Uterus (tissue), 4 donors: ENCODE results near the gene NPHP4. TPM values are rescaled to one million over a fixed set of nuclear protein-coding genes. Genes with fewer than 3 reads are reported as not detected.

Experiments used
- DNase-seq, 2 donors: peaks; one replicate each; pipeline ENCODE4 v3.0.0-alpha.2; 2019 to 2020
- H3K27ac ChIP-seq, 2 donors: fragments of 200-600 bp; sonication (generic); 1 replicate in 1 of 2; 2 replicates in 1 of 2; pipeline ENCODE4 v1.5.1; 2016 to 2018
- H3K27me3 ChIP-seq, 2 donors: fragments of 200-600 bp; sonication (generic); one replicate each; pipeline ENCODE4 v1.5.1; 2018 to 2019; ENCODE audit warnings: control low read depth in 1 of 2
- H3K36me3 ChIP-seq, 2 donors: fragments of 200-600 bp; sonication (generic); one replicate each; pipeline ENCODE4 v1.5.1; 2019; ENCODE audit warnings: control low read depth in 1 of 2
- H3K4me1 ChIP-seq, 2 donors: fragments of 200-600 bp; sonication (generic); one replicate each; pipeline ENCODE4 v1.5.1; 2018 to 2019; ENCODE audit warnings: control low read depth in 1 of 2
- H3K4me3 ChIP-seq, 2 donors: fragments of 200-600 bp; sonication (generic); 1 replicate in 1 of 2; 2 replicates in 1 of 2; pipeline ENCODE4 v1.5.1; 2018 to 2019; ENCODE audit warnings: mild to moderate bottlenecking in 1 of 2
- H3K9me3 ChIP-seq, 2 donors: fragments of 200-600 bp; sonication (generic); one replicate each; pipeline ENCODE4 v1.5.1; 2019; ENCODE audit warnings: control low read depth in 1 of 2
- POLR2A ChIP-seq, 2 donors: fragments of 450-650 bp; IDR thresholded peaks; one replicate each; pipeline ENCODE4 v1.6.1; 2016; ENCODE audit warnings: antibody characterized with exemption in 2 of 2, mild to moderate bottlenecking in 1 of 2, moderate library complexity in 1 of 2
- intact Hi-C: fragments of 100-400 bp; cut with DNase I; formaldehyde crosslinking; loops from one replicate; pipeline ENCODE4 v1.15.1; 2023; ENCODE audit warnings: low total_unique reads
- total RNA-seq, 4 donors: library from RNA; depleted of rRNA in 3 of 4; stranded (reverse); fragments of >200 nt in 3 of 4; gene quantifications; one replicate each; pipeline versions ENCODE4 v1.1.0 to v1.2.4, GENCODE V29; 2014 to 2023
- TF ChIP-seq, protein P1 (sequence below), 4 experiments: fragments of 200-600 bp in 2 of 4; fragments of 450-650 bp in 2 of 4; sonication (generic) in 2 of 4; IDR thresholded peaks; one replicate each; pipeline ENCODE4 v1.5.1; 2016 to 2019; ENCODE audit warnings: antibody characterized with exemption in 4 of 4, mild to moderate bottlenecking in 2 of 4, moderate library complexity in 1 of 4
- donor health status: DM: yes; HTN: yes; CAD: no.

Gene NPHP4
- total RNA-seq, 4 donors from 2014 or later: 1.3 to 16.2 (median 7.0) TPM

GRCh38 chr1:5999711-6000443, 7.7 kb upstream of the NPHP4 start:
- H3K4me1 ChIP-seq: no peaks in the 10 kb centered on the region
- H3K9me3 ChIP-seq: no peaks in the 10 kb centered on the region
- no peak for TF ChIP-seq POLR2A (IDR thresholded peaks at IDR 0.05)
- TF ChIP-seq, protein P1, sequence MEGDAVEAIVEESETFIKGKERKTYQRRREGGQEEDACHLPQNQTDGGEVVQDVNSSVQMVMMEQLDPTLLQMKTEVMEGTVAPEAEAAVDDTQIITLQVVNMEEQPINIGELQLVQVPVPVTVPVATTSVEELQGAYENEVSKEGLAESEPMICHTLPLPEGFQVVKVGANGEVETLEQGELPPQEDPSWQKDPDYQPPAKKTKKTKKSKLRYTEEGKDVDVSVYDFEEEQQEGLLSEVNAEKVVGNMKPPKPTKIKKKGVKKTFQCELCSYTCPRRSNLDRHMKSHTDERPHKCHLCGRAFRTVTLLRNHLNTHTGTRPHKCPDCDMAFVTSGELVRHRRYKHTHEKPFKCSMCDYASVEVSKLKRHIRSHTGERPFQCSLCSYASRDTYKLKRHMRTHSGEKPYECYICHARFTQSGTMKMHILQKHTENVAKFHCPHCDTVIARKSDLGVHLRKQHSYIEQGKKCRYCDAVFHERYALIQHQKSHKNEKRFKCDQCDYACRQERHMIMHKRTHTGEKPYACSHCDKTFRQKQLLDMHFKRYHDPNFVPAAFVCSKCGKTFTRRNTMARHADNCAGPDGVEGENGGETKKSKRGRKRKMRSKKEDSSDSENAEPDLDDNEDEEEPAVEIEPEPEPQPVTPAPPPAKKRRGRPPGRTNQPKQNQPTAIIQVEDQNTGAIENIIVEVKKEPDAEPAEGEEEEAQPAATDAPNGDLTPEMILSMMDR (IDR thresholded peaks at IDR 0.05): no peak
- no peak for DNase-seq
- H3K27me3 ChIP-seq: no peaks in the 10 kb centered on the region
- H3K4me3 ChIP-seq: no peak overlapping the region
- no peak overlapping the region for H3K27ac ChIP-seq
- intact Hi-C loops: no loop called here
- no peaks in the 10 kb centered on the region for H3K36me3 ChIP-seq

DNA sequence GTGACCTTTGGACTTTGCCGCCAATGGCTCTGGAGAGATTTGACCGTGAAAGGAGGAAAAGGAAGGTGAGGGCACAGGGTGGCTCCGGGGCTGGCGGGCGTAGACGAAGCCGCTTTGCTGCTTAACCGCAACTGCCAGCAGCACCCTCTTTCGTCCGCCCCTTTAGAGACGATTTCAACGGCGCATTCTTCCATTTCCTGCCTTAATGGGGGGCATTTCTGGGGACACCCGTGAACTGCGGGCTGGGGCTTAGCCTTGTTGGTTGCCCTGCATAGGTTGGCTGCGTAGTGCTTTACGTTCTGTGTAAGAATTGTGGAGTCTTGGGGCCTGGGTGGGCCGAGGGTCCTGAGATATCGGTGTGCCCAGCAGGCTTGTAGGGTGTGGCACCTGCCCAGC, 6.7 kb upstream of the NPHP4 start:
- intact Hi-C loops: no loop called here
- Histone ChIP-seq H3K36me3 (no peaks in the 10 kb centered on the region), H3K9me3 (no peaks in the 10 kb centered on the region), H3K27me3 (no peaks in the 10 kb centered on the region), H3K4me1 (no peaks in the 10 kb centered on the region), H3K4me3 (no peak overlapping the region), H3K27ac (no peak overlapping the region)
- TF ChIP-seq POLR2A (IDR thresholded peaks at IDR 0.05): no peak
- no peak for DNase-seq

GRCh38 chr1:5998051-5998905, 6.1 kb upstream of the NPHP4 start:
- DNase-seq: no peak

DNA sequence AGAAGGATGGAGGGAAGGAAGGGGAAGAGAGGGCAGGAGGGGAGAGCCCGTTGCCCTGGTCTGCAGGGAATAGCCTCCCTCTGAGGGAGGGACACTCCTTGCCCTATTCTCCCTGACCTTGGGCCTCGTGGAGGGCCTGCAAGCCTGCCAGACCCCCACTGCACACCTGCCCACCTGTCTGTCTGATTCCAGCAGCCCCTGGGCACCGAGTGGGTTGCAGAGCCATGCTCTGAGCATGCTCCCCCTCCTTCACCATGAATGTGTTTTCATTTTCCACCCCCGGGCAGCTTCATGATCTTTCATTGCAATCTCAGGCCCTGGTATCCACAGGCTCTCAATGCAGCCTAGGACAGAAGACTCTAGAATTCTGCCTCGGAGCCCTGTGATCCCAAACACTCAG, 5.1 kb upstream of the NPHP4 start:
- Histone ChIP-seq H3K27me3 (no peaks in the 10 kb centered on the region), H3K4me3 (no peak overlapping the region), H3K9me3 (no peaks in the 10 kb centered on the region), H3K4me1 (peaks cover 0 to 6% of the 10 kb centered on the region in 2 donors), H3K27ac (no peak overlapping the region), H3K36me3 (no peaks in the 10 kb centered on the region)
- TF ChIP-seq, protein P1 (IDR thresholded peaks at IDR 0.05): no peak
- no peak for DNase-seq
- intact Hi-C loops: no loop called here

More at GRCh38 chr1:5998051-5998905, 6.1 kb upstream of the NPHP4 start:
- Histone ChIP-seq H3K4me3 (no peak overlapping the region), H3K4me1 (peaks cover 0 to 2% of the 10 kb centered on the region in 2 donors), H3K27me3 (no peaks in the 10 kb centered on the region), H3K27ac (no peak overlapping the region), H3K36me3 (no peaks in the 10 kb centered on the region), H3K9me3 (no peaks in the 10 kb centered on the region)
- TF ChIP-seq POLR2A (IDR thresholded peaks at IDR 0.05): no peak
- TF ChIP-seq, protein P1 (IDR thresholded peaks at IDR 0.05): no peak
- intact Hi-C loops: no loop called here

- intact Hi-C loops: no loop called here
- no peaks in the 10 kb centered on the region for H3K27me3 ChIP-seq
- H3K36me3 ChIP-seq: no peaks in the 10 kb centered on the region
- H3K27ac ChIP-seq: no peak overlapping the region
- TF ChIP-seq, protein P1 (IDR thresholded peaks at IDR 0.05): no peak
- TF ChIP-seq POLR2A (IDR thresholded peaks at IDR 0.05): no peak
- DNase-seq: no peak
- no peaks in the 10 kb centered on the region for H3K9me3 ChIP-seq
- H3K4me1 ChIP-seq: peaks cover 0 to 6% of the 10 kb centered on the region in 2 donors
- H3K4me3 ChIP-seq: no peak overlapping the region
These were observed 4.5 kb upstream of the NPHP4 start for GRCh38 chr1:5996641-5997270.
